LNCAP (cell line): ENCODE results near the gene RARG.

ENCODE experiments used
- CTCF ChIP-seq: fragments of 450-650 bp; IDR thresholded peaks from 2 replicates; pipeline ENCODE4 v1.5.1; 2017; ENCODE audit warnings: mild to moderate bottlenecking

The RARG gene

GRCh38 chr12:53219956-53220693, 11.9 kb downstream of the RARG start:
- no peak for TF ChIP-seq CTCF

GRCh38 chr12:53219292-53219955, 12.6 kb downstream of the RARG start:
- no peak for TF ChIP-seq CTCF

GRCh38 chr12:53218551-53219291, 13.3 kb downstream of the RARG start:
- TF ChIP-seq CTCF: no peak

GRCh38 chr12:53217931-53218307, 14.1 kb downstream of the RARG start:
- no peak for TF ChIP-seq CTCF

GRCh38 chr12:53217051-53217930, 14.7 kb downstream of the RARG start:
- no peak for TF ChIP-seq CTCF

GRCh38 chr12:53215497-53215896, 16.5 kb downstream of the RARG start:
- no peak for TF ChIP-seq CTCF
